PC-3 (cell line): Measurements from ENCODE around the gene ASPSCR1. TPM values are rescaled to one million over a fixed set of nuclear protein-coding genes. Genes with fewer than 3 reads are reported as not detected.
A peak's percentile ranks its signal among the peaks of the same experiment; 100 is the strongest.

Experiments used
- ATAC-seq: fragments of 200-7000 bp; cut with Tn5 transposase; 2 replicates; pipeline ENCODE4 v1.9.1; 2020; ENCODE audit warnings: mild to moderate bottlenecking, moderate library complexity
- BruUV-seq: library from RNA; stranded (reverse); fragments of 400-500 nt; replicated peaks from 2 replicates; lab custom pipeline; 2021; lab: Mats Ljungman, UMichigan
- CTCF ChIA-PET: fragments of 300-600 bp; sonication (Branson Sonifier 250); formaldehyde crosslinking; loops from one replicate; lab custom pipeline; 2022; ENCODE audit warnings: antibody characterized with exemption; lab: Charles Lee
- POLR2A ChIA-PET: fragments of 300-600 bp; sonication (Branson Sonifier 250); formaldehyde crosslinking; loops from one replicate; lab custom pipeline; 2022; ENCODE audit warnings: antibody characterized with exemption; ENCODE audit not compliant: unreplicated experiment; lab: Charles Lee
- DNase-seq: peaks from one replicate; pipeline ENCODE4 v3.0.0-alpha.2; 2015
- H2AFZ ChIP-seq: fragments of 300-600 bp; sonication (generic); 2 replicates; pipeline ENCODE4 v1.6.0; 2016; ENCODE audit warnings: antibody characterized with exemption, low read length
- H3F3A ChIP-seq: fragments of 300-600 bp; sonication (generic); one replicate; pipeline ENCODE4 v1.6.0; 2017; ENCODE audit warnings: antibody characterized with exemption, low read length, control low read depth, mild to moderate bottlenecking; ENCODE audit not compliant: unreplicated experiment
- H3K27ac ChIP-seq: fragments of 300-600 bp; sonication (generic); 2 replicates; pipeline ENCODE4 v1.5.1; 2016; ENCODE audit warnings: mild to moderate bottlenecking, low read length
- H3K27me3 ChIP-seq: fragments of 300-600 bp; sonication (generic); 2 replicates; pipeline ENCODE4 v1.6.1; 2016; ENCODE audit warnings: low read length, mixed read lengths
- H3K36me3 ChIP-seq: fragments of 300-600 bp; sonication (generic); 2 replicates; pipeline ENCODE4 v1.6.1; 2016; ENCODE audit warnings: low read depth, mixed run types, low read length, mixed read lengths
- H3K4me1 ChIP-seq: fragments of 300-600 bp; sonication (generic); 2 replicates; pipeline ENCODE4 v1.5.1; 2016; ENCODE audit warnings: low read length; ENCODE audit not compliant: insufficient read depth
- H3K4me2 ChIP-seq: fragments of 300-600 bp; sonication (generic); 2 replicates; pipeline ENCODE4 v1.6.0; 2016; ENCODE audit warnings: low read length
- H3K4me3 ChIP-seq: fragments of 300-600 bp; sonication (generic); 2 replicates; pipeline ENCODE4 v1.5.1; 2016; ENCODE audit warnings: mild to moderate bottlenecking, low read length, mixed read lengths
- H3K79me2 ChIP-seq: fragments of 300-600 bp; sonication (generic); 2 replicates; pipeline ENCODE4 v1.6.1; 2017; ENCODE audit warnings: low read length, mixed read lengths
- H3K9ac ChIP-seq: fragments of 300-600 bp; sonication (generic); 2 replicates; pipeline ENCODE4 v1.6.0; 2016; ENCODE audit warnings: mild to moderate bottlenecking, low read length
- H3K9me2 ChIP-seq: fragments of 300-600 bp; sonication (generic); replicated peaks from 2 replicates; pipeline ENCODE4 v1.6.1; 2016; ENCODE audit warnings: mixed run types, low read length, mixed read lengths
- H3K9me3 ChIP-seq: fragments of 300-600 bp; sonication (generic); 2 replicates; pipeline ENCODE4 v1.6.1; 2016; ENCODE audit warnings: low read length, mixed read lengths
- H4K20me1 ChIP-seq: fragments of 300-600 bp; sonication (generic); 2 replicates; pipeline ENCODE4 v1.6.1; 2016; ENCODE audit warnings: low read length, mixed read lengths
- EZH2 ChIP-seq: fragments of 300-600 bp; sonication (generic); IDR thresholded peaks from one replicate; pipeline ENCODE4 v1.6.1; 2017; ENCODE audit warnings: antibody characterized with exemption, mild to moderate bottlenecking, low read length; ENCODE audit not compliant: unreplicated experiment
- EZH2phosphoT487 ChIP-seq: fragments of 300-600 bp; sonication (generic); IDR thresholded peaks from 2 replicates; pipeline ENCODE4 v1.6.1; 2018; ENCODE audit warnings: mild to moderate bottlenecking, antibody characterized with exemption, low read length, borderline replicate concordance
- intact Hi-C: fragments of 100-400 bp; cut with micrococcal nuclease; formaldehyde crosslinking; loops from 2 replicates; pipeline ENCODE4 v1.9.0; 2023
- total RNA-seq: library from RNA; depleted of rRNA; stranded (reverse); fragments of >200 nt; gene quantifications from 2 replicates; pipeline ENCODE4 v1.2.3, GENCODE V29; 2014
- TF ChIP-seq, protein P1 (sequence below): fragments of 300-600 bp; sonication (generic); conservative IDR thresholded peaks from 2 replicates; pipeline ENCODE4 v1.5.1; 2017; ENCODE audit warnings: antibody characterized with exemption, low read depth, mild to moderate bottlenecking, low read length

Gene ASPSCR1
- total RNA-seq, 1 experiment from 2014 or later: 31.5 TPM

DNA sequence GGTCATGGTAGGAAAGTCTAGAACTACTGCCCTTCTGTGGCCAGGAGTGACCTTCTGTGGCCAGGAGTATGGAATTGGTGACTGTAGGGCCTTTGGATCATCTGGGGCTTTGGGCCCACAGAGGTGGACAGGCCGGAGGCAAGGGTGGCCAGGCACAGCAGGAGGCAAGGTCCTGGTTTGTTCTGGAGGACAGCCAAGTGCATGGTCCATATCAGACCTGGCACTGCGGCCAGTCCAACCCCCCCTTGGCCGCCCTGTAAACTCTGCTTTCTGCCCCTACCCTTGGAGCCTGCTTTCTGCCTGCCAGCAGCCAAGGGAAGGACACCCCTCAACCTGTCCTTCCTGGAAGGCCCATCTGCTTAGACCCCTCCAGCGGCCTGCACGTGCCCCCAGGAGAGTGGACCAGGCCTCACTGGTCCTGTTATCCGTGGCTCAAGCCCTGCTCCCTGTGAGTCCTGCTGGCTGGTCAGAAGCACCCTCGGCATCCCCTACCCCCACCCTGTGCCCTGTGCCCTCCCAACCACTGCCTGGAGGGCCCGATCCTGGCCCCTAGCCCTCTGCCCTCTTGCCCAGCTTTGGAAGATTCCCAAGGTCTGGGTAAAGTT lies 62.4 kb downstream of the ASPSCR1 start:
- no peak overlapping the region for H2AFZ ChIP-seq
- H3K9ac ChIP-seq: no peak overlapping the region
- ChIA-PET POLR2A (no interaction called here), CTCF (no interaction called here)
- H3K4me2 ChIP-seq: no peak overlapping the region
- intact Hi-C loops: loop anchor here (5.0 kb wide), 1 partner anchor 58 kb away; the partner anchor contains the start of gene FASN
- H3K27ac ChIP-seq: no peak overlapping the region
- peaks cover 21% of the 10 kb centered on the region for H3K4me1 ChIP-seq
- H3K4me3 ChIP-seq: no peak overlapping the region
- no peaks in the 10 kb centered on the region for H3F3A ChIP-seq
- BruUV-seq: no TSS peak
- no peaks in the 10 kb centered on the region for H3K9me2 ChIP-seq
- no peaks in the 10 kb centered on the region for H3K9me3 ChIP-seq
- H3K79me2 ChIP-seq: peaks cover 17% of the 10 kb centered on the region
- no peak for TF ChIP-seq EZH2phosphoT487
- no peaks in the 10 kb centered on the region for H3K27me3 ChIP-seq
- peaks cover 8% of the 10 kb centered on the region; the same call in 1 of the 2 replicates for H4K20me1 ChIP-seq
- no peaks in the 10 kb centered on the region for H3K36me3 ChIP-seq
- ATAC-seq: no peak
- no peak for DNase-seq

DNA sequence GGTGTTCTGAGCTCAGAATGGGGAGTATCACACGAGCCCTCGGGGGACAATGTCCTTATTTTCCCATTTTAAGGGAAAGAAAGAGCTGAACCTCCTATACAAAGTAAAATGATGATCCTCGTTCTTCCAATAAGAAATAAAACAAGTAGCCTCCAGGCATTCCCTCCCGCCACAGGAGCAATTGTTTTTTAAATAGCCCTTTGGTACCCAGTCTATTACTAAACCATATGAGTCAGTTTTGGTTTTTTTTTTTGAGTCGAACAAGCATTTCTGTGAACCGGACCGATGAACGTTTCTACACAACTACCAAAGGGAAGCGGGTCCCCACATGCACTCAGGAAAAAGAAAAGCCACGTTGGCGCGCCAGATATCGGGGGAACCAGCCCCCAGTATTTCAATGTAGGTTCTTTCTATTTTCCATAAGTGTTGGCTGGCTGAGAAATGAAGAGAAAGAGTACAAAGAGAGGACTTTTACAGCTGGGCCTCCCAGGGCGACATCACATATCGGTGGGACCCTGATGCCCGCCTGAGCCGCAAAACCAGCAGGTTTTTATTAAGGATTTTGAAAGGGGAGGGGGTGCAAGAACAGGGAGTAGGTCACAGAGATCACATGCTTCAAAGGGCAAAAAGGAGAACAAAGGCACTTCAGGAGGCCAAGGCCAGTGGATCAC lies 63.9 kb downstream of the ASPSCR1 start:
- H2AFZ ChIP-seq: no peak overlapping the region
- H3K4me2 ChIP-seq: peak overlapping the region; percentile 26; the same call in 1 of the 2 replicates
- no TSS peak for BruUV-seq
- no peak overlapping the region for H3K27ac ChIP-seq
- no peak for TF ChIP-seq EZH2phosphoT487
- TF ChIP-seq EZH2: no peak
- TF ChIP-seq, protein P1, sequence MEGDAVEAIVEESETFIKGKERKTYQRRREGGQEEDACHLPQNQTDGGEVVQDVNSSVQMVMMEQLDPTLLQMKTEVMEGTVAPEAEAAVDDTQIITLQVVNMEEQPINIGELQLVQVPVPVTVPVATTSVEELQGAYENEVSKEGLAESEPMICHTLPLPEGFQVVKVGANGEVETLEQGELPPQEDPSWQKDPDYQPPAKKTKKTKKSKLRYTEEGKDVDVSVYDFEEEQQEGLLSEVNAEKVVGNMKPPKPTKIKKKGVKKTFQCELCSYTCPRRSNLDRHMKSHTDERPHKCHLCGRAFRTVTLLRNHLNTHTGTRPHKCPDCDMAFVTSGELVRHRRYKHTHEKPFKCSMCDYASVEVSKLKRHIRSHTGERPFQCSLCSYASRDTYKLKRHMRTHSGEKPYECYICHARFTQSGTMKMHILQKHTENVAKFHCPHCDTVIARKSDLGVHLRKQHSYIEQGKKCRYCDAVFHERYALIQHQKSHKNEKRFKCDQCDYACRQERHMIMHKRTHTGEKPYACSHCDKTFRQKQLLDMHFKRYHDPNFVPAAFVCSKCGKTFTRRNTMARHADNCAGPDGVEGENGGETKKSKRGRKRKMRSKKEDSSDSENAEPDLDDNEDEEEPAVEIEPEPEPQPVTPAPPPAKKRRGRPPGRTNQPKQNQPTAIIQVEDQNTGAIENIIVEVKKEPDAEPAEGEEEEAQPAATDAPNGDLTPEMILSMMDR: no peak
- DNase-seq (peak; percentile 66), ATAC-seq (no peak)
- H4K20me1 ChIP-seq: peaks cover 6% of the 10 kb centered on the region; the same call in 1 of the 2 replicates
- no peaks in the 10 kb centered on the region for H3F3A ChIP-seq
- POLR2A ChIA-PET: no interaction called here
- H3K79me2 ChIP-seq: peaks cover 8% of the 10 kb centered on the region
- no peak overlapping the region for H3K4me3 ChIP-seq
- CTCF ChIA-PET: no interaction called here
- intact Hi-C loops: no loop called here
- H3K9ac ChIP-seq: no peak overlapping the region
- no peaks in the 10 kb centered on the region for H3K9me2 ChIP-seq
- H3K4me1 ChIP-seq: peaks cover 9% of the 10 kb centered on the region
- no peaks in the 10 kb centered on the region for H3K9me3 ChIP-seq
- no peaks in the 10 kb centered on the region for H3K27me3 ChIP-seq
- no peaks in the 10 kb centered on the region for H3K36me3 ChIP-seq

DNA sequence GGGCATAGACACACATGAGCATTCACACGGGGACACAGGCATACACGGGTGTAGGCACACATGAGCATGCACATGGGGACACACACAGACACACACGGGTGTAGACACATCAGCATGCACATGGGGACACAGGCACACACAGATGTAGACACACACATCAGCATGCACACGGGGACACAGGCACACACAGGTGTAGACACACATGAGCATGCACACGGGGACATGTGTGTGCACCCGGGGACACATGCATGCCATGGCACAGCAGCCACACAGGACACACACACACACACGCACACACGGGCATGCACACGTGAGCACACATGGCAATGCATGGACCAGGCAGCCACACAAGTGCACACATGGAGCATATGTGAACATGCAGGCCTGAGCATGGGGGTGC lies 65.2 kb downstream of the ASPSCR1 start:
- CTCF ChIA-PET: no interaction called here
- H3K9me2 ChIP-seq: no peaks in the 10 kb centered on the region
- no peak for ATAC-seq

More for the DNA sequence above, 65.2 kb downstream of the ASPSCR1 start:
- Histone ChIP-seq H4K20me1 (no peaks in the 10 kb centered on the region), H3K9me3 (no peaks in the 10 kb centered on the region), H3K4me2 (no peak overlapping the region), H3F3A (no peaks in the 10 kb centered on the region), H3K27ac (no peak overlapping the region), H3K36me3 (no peaks in the 10 kb centered on the region; the same call in 1 of the 2 replicates), H2AFZ (no peak overlapping the region), H3K9ac (no peak overlapping the region), H3K4me1 (peaks cover 4% of the 10 kb centered on the region), H3K79me2 (no peaks in the 10 kb centered on the region), H3K4me3 (no peak overlapping the region), H3K27me3 (no peaks in the 10 kb centered on the region)
- no TSS peak for BruUV-seq
- DNase-seq: no peak
- intact Hi-C loops: no loop called here
- POLR2A ChIA-PET: interaction anchor here (0.5 kb wide), 1 partner anchor 70 kb away, joined by 12 read pairs; no protein-coding TSS in a partner anchor
- TF ChIP-seq EZH2phosphoT487 (no peak), EZH2 (no peak)
- TF ChIP-seq, protein P1: no peak
